Bronchial epithelial cell (primary cell): ENCODE data around the gene CTBP1. TPM values are rescaled to one million over a fixed set of nuclear protein-coding genes. Genes with fewer than 3 reads are reported as not detected.

ENCODE experiments used
- DNase-seq: peaks from one replicate; pipeline ENCODE4 v3.0.0-alpha.2; 2010; ENCODE audit warnings: low read depth
- FAIRE-seq: peaks from 2 replicates; lab custom pipeline; 2011; peaks lifted over from hg19 to GRCh38; lab: Jason Lieb, UNC
- H3K27me3 ChIP-seq: 2 replicates; pipeline ENCODE4 v1.5.1; 2011; ENCODE audit warnings: low read length; ENCODE audit not compliant: control insufficient read depth, insufficient read depth
- H3K36me3 ChIP-seq: 2 replicates; pipeline ENCODE4 v1.5.1; 2011; ENCODE audit warnings: low read length; ENCODE audit not compliant: control insufficient read depth, insufficient read depth
- H3K4me3 ChIP-seq: 2 replicates; pipeline ENCODE4 v1.5.1; 2011; ENCODE audit warnings: mild to moderate bottlenecking, low read depth, low read length, control low read depth
- total RNA-seq: library from RNA; depleted of rRNA; stranded (reverse); fragments of >200 nt; gene quantifications from 2 replicates; pipeline ENCODE4 v1.2.1, GENCODE V29; 2014
- TF ChIP-seq, protein P1 (sequence below): IDR thresholded peaks from 2 replicates; pipeline ENCODE4 v1.5.1; 2011; ENCODE audit warnings: mild to moderate bottlenecking, moderate library complexity, low read length, control low read depth, inconsistent platforms; ENCODE audit not compliant: insufficient read depth, severe bottlenecking

The CTBP1 gene
- total RNA-seq: 173 and 179 TPM in 2 replicates

GRCh38 chr4:1248245-1249147, at the start of gene CTBP1:
CTBP1 (minus strand) TSS chr4:1249130; CDS start chr4:1241331, 7,799 bp downstream.
- Histone ChIP-seq H3K36me3 (peaks cover 4% of the 10 kb centered on the region), H3K27me3 (no peaks in the 10 kb centered on the region), H3K4me3 (peak within 1 kb of the TSS; percentile 84)
- FAIRE-seq (no peak), DNase-seq (peak; percentile 62)
- TF ChIP-seq, protein P1, sequence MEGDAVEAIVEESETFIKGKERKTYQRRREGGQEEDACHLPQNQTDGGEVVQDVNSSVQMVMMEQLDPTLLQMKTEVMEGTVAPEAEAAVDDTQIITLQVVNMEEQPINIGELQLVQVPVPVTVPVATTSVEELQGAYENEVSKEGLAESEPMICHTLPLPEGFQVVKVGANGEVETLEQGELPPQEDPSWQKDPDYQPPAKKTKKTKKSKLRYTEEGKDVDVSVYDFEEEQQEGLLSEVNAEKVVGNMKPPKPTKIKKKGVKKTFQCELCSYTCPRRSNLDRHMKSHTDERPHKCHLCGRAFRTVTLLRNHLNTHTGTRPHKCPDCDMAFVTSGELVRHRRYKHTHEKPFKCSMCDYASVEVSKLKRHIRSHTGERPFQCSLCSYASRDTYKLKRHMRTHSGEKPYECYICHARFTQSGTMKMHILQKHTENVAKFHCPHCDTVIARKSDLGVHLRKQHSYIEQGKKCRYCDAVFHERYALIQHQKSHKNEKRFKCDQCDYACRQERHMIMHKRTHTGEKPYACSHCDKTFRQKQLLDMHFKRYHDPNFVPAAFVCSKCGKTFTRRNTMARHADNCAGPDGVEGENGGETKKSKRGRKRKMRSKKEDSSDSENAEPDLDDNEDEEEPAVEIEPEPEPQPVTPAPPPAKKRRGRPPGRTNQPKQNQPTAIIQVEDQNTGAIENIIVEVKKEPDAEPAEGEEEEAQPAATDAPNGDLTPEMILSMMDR: no peak

DNA sequence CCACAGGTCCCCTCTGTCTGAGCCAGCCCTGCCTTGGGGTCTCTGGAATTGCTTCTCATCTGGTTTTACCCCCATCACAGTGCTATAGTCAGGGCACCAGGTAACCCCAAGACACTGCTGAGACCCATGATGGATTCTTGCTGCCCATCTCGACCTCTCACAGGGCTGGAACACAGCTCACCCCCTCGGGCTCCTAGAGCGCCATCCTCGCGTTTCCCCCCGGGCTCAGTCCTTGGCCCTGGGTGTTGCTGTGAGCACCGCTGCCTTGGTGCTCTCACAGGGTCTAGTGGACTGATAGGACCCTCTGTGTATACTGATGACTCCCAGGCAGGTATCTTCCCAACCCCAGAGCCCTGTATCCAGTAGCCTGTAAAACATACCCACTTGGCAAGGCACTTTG, 49.5 kb upstream of the CTBP1 start:
- DNase-seq (no peak), FAIRE-seq (no peak)
- Histone ChIP-seq H3K27me3 (no peaks in the 10 kb centered on the region), H3K4me3 (no peak overlapping the region), H3K36me3 (peaks cover 27% of the 10 kb centered on the region)
- TF ChIP-seq, protein P1: no peak

DNA sequence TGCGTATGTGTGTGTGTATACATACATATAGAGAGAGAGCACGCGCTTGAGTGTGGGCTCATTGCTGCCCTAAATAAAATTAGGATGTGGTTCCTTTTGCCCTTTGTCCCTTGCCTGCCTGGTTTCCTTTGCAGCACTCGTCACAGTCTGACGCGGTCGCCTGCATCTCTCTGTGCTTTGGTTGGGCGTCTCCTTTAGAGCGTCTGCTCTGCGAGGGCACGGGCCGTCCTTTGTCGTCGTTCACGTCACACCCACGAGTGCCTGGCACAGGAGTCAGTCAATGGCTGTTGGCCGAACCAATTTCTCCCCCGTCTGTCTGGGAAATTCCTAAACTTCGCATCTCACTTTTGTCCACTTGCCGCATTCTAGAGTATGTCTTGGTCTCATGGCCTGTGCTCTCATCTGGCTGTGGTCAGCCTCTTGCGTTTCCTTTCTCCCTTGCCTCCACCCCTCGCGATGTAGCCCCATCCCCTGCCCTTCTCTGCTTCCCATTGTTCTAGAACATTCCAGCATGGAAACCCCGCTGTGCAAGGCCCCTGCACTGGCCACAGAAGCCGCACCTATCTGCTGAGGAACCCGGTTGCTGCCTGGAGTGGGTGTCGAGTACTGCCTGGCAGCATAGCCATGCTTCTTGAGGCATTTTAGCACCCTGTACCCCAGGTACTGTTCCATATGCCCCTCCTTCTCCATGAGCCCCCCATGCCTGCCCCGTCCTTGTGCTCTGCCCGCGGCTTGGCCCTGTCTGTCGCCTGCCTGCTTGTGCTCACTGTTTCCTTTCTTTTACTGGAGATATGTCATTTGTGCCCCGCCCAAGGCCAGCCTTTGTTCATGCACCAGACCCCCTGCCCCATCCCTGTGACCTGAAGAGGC, 48.8 kb upstream of the CTBP1 start:
- TF ChIP-seq, protein P1: no peak
- DNase-seq (no peak), FAIRE-seq (no peak)
- H3K36me3 ChIP-seq: peaks cover 28% of the 10 kb centered on the region
- no peaks in the 10 kb centered on the region for H3K27me3 ChIP-seq
- no peak overlapping the region for H3K4me3 ChIP-seq

DNA sequence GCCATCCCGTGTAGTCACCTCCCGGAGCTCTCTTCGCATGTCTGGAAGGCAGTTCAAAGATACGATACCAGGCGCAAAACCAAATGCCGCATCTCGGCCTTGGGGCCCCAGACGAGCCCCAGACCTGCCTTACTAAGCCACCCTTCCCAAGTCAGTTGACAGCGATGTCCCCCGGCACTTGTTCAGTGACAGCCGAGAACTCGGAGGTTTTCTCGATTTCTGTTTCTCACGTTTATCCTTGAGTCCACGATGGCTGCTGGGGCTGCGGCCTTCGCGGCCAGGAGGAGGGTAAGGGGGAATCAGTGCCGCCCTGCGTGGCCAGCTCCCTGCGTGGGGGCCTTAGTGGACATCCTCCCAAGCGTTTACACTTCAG, 48.1 kb upstream of the CTBP1 start:
- Histone ChIP-seq H3K4me3 (no peak overlapping the region), H3K27me3 (no peaks in the 10 kb centered on the region), H3K36me3 (peaks cover 31% of the 10 kb centered on the region)
- DNase-seq (no peak), FAIRE-seq (no peak)
- TF ChIP-seq, protein P1: no peak

DNA sequence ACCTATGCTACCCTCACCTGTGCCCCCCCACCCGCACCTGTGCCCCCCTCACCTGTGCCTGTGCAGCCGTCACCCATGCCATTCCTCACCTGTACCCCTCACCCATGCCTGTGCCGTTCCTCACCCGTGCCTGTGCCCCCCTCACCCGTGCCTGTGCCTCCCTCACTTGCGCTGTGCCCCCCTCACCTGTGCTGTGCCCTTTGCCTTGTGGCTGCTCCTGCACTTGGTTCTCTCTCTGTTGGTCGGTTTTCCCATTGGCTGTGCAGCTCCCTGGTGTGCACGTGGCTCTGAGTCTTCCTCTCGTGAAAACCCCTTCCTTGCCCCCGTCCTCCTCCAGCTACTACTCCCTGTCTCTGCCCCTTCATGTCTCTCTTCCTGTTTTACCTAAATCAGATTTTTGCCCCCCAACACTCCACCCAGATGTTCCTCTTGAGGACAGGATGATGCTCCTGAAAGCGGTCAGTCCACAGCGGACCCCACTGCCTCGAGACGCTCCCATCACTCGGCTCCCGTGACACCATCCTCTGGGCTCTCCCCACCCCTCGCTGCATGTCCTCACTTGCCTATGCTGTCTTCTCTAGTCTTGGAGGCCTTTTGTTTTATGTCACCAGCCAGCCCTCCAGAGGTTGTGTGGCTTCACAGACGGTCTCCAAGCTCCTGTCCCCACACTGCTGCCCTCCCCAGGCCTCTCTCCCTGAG, 47.5 kb upstream of the CTBP1 start:
- TF ChIP-seq, protein P1: no peak
- peaks cover 31% of the 10 kb centered on the region for H3K36me3 ChIP-seq
- no peaks in the 10 kb centered on the region for H3K27me3 ChIP-seq
- FAIRE-seq: no peak
- no peak overlapping the region for H3K4me3 ChIP-seq
- peak; percentile 12 for DNase-seq
